Measurements from ENCODE around the gene PLAC1. TPM values are rescaled to one million over a fixed set of nuclear protein-coding genes. Genes with fewer than 3 reads are reported as not detected.
A peak's percentile ranks its signal among the peaks of the same experiment; 100 is the strongest.

The PLAC1 gene
- total RNA-seq, 1 experiment from 2014 or later, result 4.0 TPM

GRCh38 chrX:134543288-134543687 lies 115.0 kb downstream of the PLAC1 start:
- peak in 1 of 2 experiments; percentile 18 for DNase-seq
- H3K4me3 ChIP-seq, result no peak overlapping the region
- H3K36me3 ChIP-seq, result peaks cover 32% of the 10 kb centered on the region
- H3K27ac ChIP-seq, result 0 out of 2 replicates have a peak overlapping the region, but pooled peaks have one; percentile 7
- H3K9me3 ChIP-seq (replicated peaks), result no peaks in the 10 kb centered on the region
- no peaks in the 10 kb centered on the region for H3K27me3 ChIP-seq
- peaks cover 26% of the 10 kb centered on the region for H3K4me1 ChIP-seq

- peaks cover 34% of the 10 kb centered on the region for H3K4me1 ChIP-seq
- peaks cover 28% of the 10 kb centered on the region for H3K36me3 ChIP-seq
- no peaks in the 10 kb centered on the region for H3K27me3 ChIP-seq
- peak; percentile 75 to 87 for DNase-seq
- H3K4me3 ChIP-seq, result no peak overlapping the region
- no peak overlapping the region for H3K27ac ChIP-seq
- no peaks in the 10 kb centered on the region for H3K9me3 ChIP-seq (replicated peaks)
Measured at GRCh38 chrX:134542485-134542884, 115.8 kb downstream of the PLAC1 start.

- H3K9me3 ChIP-seq (replicated peaks), result no peaks in the 10 kb centered on the region
- no peak for DNase-seq
- H3K27me3 ChIP-seq, result no peaks in the 10 kb centered on the region
- no peak overlapping the region for H3K27ac ChIP-seq
- peaks cover 22% of the 10 kb centered on the region for H3K36me3 ChIP-seq
- no peak overlapping the region for H3K4me3 ChIP-seq
- H3K4me1 ChIP-seq, result peaks cover 38% of the 10 kb centered on the region
Measured at GRCh38 chrX:134541906-134542305, 116.4 kb downstream of the PLAC1 start.

GRCh38 chrX:134538316-134538715 lies 120.0 kb downstream of the PLAC1 start:
- Histone ChIP-seq H3K9me3 (replicated peaks) (no peaks in the 10 kb centered on the region), H3K36me3 (no peaks in the 10 kb centered on the region), H3K4me3 (no peak overlapping the region), H3K27me3 (no peaks in the 10 kb centered on the region), H3K4me1 (peaks cover 29% of the 10 kb centered on the region), H3K27ac (no peak overlapping the region)
- peak in 1 of 2 experiments; percentile 18 for DNase-seq

- H3K36me3 ChIP-seq, result no peaks in the 10 kb centered on the region
- H3K4me1 ChIP-seq, result peaks cover 23% of the 10 kb centered on the region
- H3K27me3 ChIP-seq, result no peaks in the 10 kb centered on the region
- no peak overlapping the region for H3K4me3 ChIP-seq
- peak overlapping the region; percentile 71 for H3K27ac ChIP-seq
- no peaks in the 10 kb centered on the region for H3K9me3 ChIP-seq (replicated peaks)
- peak; percentile 48 to 60 for DNase-seq
Measured at GRCh38 chrX:134537179-134537955, 120.9 kb downstream of the PLAC1 start.

- DNase-seq, result no peak
- peaks cover 18% of the 10 kb centered on the region for H3K4me1 ChIP-seq
- no peak overlapping the region for H3K4me3 ChIP-seq
- H3K27ac ChIP-seq, result no peak overlapping the region
- no peaks in the 10 kb centered on the region for H3K9me3 ChIP-seq (replicated peaks)
- H3K27me3 ChIP-seq, result no peaks in the 10 kb centered on the region
- H3K36me3 ChIP-seq, result no peaks in the 10 kb centered on the region
Measured at GRCh38 chrX:134533952-134534351, 124.3 kb downstream of the PLAC1 start.

GRCh38 chrX:134533352-134533751 lies 124.9 kb downstream of the PLAC1 start:
- Histone ChIP-seq H3K36me3 (no peaks in the 10 kb centered on the region), H3K4me3 (no peak overlapping the region), H3K27me3 (no peaks in the 10 kb centered on the region), H3K4me1 (peaks cover 14% of the 10 kb centered on the region), H3K27ac (no peak overlapping the region), H3K9me3 (replicated peaks) (no peaks in the 10 kb centered on the region)
- DNase-seq, result no peak

GRCh38 chrX:134530845-134531244 lies 127.4 kb downstream of the PLAC1 start:
- Histone ChIP-seq H3K4me1 (no peaks in the 10 kb centered on the region), H3K36me3 (no peaks in the 10 kb centered on the region), H3K27ac (no peak overlapping the region), H3K9me3 (replicated peaks) (no peaks in the 10 kb centered on the region), H3K4me3 (no peak overlapping the region), H3K27me3 (no peaks in the 10 kb centered on the region)
- no peak for DNase-seq

GRCh38 chrX:134529481-134529880 lies 128.8 kb downstream of the PLAC1 start:
- H3K9me3 ChIP-seq (replicated peaks), result no peaks in the 10 kb centered on the region
- no peaks in the 10 kb centered on the region for H3K36me3 ChIP-seq
- no peaks in the 10 kb centered on the region for H3K27me3 ChIP-seq
- no peak overlapping the region for H3K27ac ChIP-seq
- no peaks in the 10 kb centered on the region for H3K4me1 ChIP-seq
- DNase-seq, result no peak
- no peak overlapping the region for H3K4me3 ChIP-seq

GRCh38 chrX:134528960-134529359 lies 129.3 kb downstream of the PLAC1 start:
- no peaks in the 10 kb centered on the region for H3K27me3 ChIP-seq
- H3K9me3 ChIP-seq (replicated peaks), result no peaks in the 10 kb centered on the region
- no peaks in the 10 kb centered on the region for H3K4me1 ChIP-seq
- H3K36me3 ChIP-seq, result no peaks in the 10 kb centered on the region
- no peak for DNase-seq
- H3K27ac ChIP-seq, result no peak overlapping the region
- no peak overlapping the region for H3K4me3 ChIP-seq

- Histone ChIP-seq H3K4me3 (no peak overlapping the region), H3K4me1 (no peaks in the 10 kb centered on the region), H3K36me3 (no peaks in the 10 kb centered on the region), H3K9me3 (replicated peaks) (no peaks in the 10 kb centered on the region), H3K27me3 (no peaks in the 10 kb centered on the region), H3K27ac (no peak overlapping the region)
- no peak for DNase-seq
Measured at GRCh38 chrX:134526399-134526798, 131.9 kb downstream of the PLAC1 start.

- Histone ChIP-seq H3K9me3 (replicated peaks) (no peaks in the 10 kb centered on the region), H3K4me1 (no peaks in the 10 kb centered on the region), H3K36me3 (no peaks in the 10 kb centered on the region), H3K27ac (no peak overlapping the region), H3K27me3 (no peaks in the 10 kb centered on the region), H3K4me3 (no peak overlapping the region)
- peak in 1 of 2 experiments; percentile 20 for DNase-seq
Measured at GRCh38 chrX:134525086-134525792, 133.0 kb downstream of the PLAC1 start.

GRCh38 chrX:134524181-134524580 lies 134.1 kb downstream of the PLAC1 start:
- Histone ChIP-seq H3K27ac (no peak overlapping the region), H3K4me1 (no peaks in the 10 kb centered on the region), H3K36me3 (no peaks in the 10 kb centered on the region), H3K27me3 (no peaks in the 10 kb centered on the region), H3K9me3 (replicated peaks) (no peaks in the 10 kb centered on the region), H3K4me3 (no peak overlapping the region)
- no peak for DNase-seq

- no peaks in the 10 kb centered on the region for H3K27me3 ChIP-seq
- DNase-seq, result peak; percentile 44 to 79
- H3K9me3 ChIP-seq (replicated peaks), result no peaks in the 10 kb centered on the region
- H3K36me3 ChIP-seq, result no peaks in the 10 kb centered on the region
- H3K4me3 ChIP-seq, result no peak overlapping the region
- H3K27ac ChIP-seq, result no peak overlapping the region
- no peaks in the 10 kb centered on the region for H3K4me1 ChIP-seq
Measured at GRCh38 chrX:134520860-134521390, 137.3 kb downstream of the PLAC1 start.

Measured in SJCRH30 (cell line).